ENCODE measurements around the gene PCED1B.
A peak's percentile ranks its signal among the peaks of the same experiment; 100 is the strongest.
"Not testable (repeated sequence)": the region's sequence is repeated elsewhere in the genome, so short reads cannot be mapped to it uniquely, and the experiment has no call there.

PCED1B gene

GRCh38 chr12:47035484-47035883, 43.9 kb upstream of the PCED1B start:
- no peak overlapping the region for H3K4me3 ChIP-seq (ENCODE audit: low read depth, low read length)
- DNase-seq (ENCODE audit: low read depth): no peak
- TF ChIP-seq CTCF (IDR thresholded peaks at IDR 0.05; ENCODE audit: insufficient read depth, low read depth, low read length, missing control alignments): no peak

- no peak for DNase-seq (ENCODE audit: low read depth)
- TF ChIP-seq CTCF (IDR thresholded peaks at IDR 0.05; ENCODE audit: insufficient read depth, low read depth, low read length, missing control alignments): no peak
- H3K4me3 ChIP-seq (ENCODE audit: low read depth, low read length): no peak overlapping the region
Observed at GRCh38 chr12:47038270-47038748, 41.1 kb upstream of the PCED1B start.

- H3K4me3 ChIP-seq (ENCODE audit: low read depth, low read length): no peak overlapping the region
- TF ChIP-seq CTCF (IDR thresholded peaks at IDR 0.05; ENCODE audit: insufficient read depth, low read depth, low read length, missing control alignments): no peak
- DNase-seq (ENCODE audit: low read depth): no peak
Observed at GRCh38 chr12:47039079-47039478, 40.3 kb upstream of the PCED1B start.

GRCh38 chr12:47039756-47040155, 39.7 kb upstream of the PCED1B start:
- H3K4me3 ChIP-seq (ENCODE audit: low read depth, low read length): no peak overlapping the region
- no peak for TF ChIP-seq CTCF (IDR thresholded peaks at IDR 0.05; ENCODE audit: insufficient read depth, low read depth, low read length, missing control alignments)
- DNase-seq (ENCODE audit: low read depth): no peak

GRCh38 chr12:47041327-47041726, 38.1 kb upstream of the PCED1B start:
- H3K4me3 ChIP-seq (ENCODE audit: low read depth, low read length): no peak overlapping the region
- no peak for TF ChIP-seq CTCF (IDR thresholded peaks at IDR 0.05; ENCODE audit: insufficient read depth, low read depth, low read length, missing control alignments)
- DNase-seq (ENCODE audit: low read depth): no peak

GRCh38 chr12:47048541-47048940, 30.9 kb upstream of the PCED1B start:
- no peak for DNase-seq (ENCODE audit: low read depth)
- no peak for TF ChIP-seq CTCF (IDR thresholded peaks at IDR 0.05; ENCODE audit: insufficient read depth, low read depth, low read length, missing control alignments)
- no peak overlapping the region for H3K4me3 ChIP-seq (ENCODE audit: low read depth, low read length)

- peak; percentile 1 for DNase-seq (ENCODE audit: low read depth)
- H3K4me3 ChIP-seq (ENCODE audit: low read depth, low read length): not testable (repeated sequence)
Observed at GRCh38 chr12:47051291-47051690, 28.1 kb upstream of the PCED1B start.
